ENCODE results near the gene CDC14A. TPM values are rescaled to one million over a fixed set of nuclear protein-coding genes. Genes with fewer than 3 reads are reported as not detected.

The CDC14A gene
- total and polyA plus RNA-seq, 12 donors = 0.85 to 19.2 (median 4.1) TPM

GRCh38 chr1:100523038-100523652, 170.8 kb downstream of the CDC14A start:
- H3K4me3 ChIP-seq = no peak overlapping the region

GRCh38 chr1:100524355-100524754, 172.0 kb downstream of the CDC14A start:
- Histone ChIP-seq H3K36me3 (replicated peaks in 1 of 2) (no peaks in the 10 kb centered on the region), H3K9me3 (replicated peaks in 1 of 3) (no peaks in the 10 kb centered on the region), H3K27me3 (no peaks in the 10 kb centered on the region), H3K4me3 (no peak overlapping the region), H3K27ac (no peak overlapping the region), H3K4me1 (replicated peaks in 1 of 2) (peaks cover 0 to 20% of the 10 kb centered on the region in 2 donors)
- 72 to 87% (median 82%) methylated on average over 4 of the region's 4 CpGs for WGBS, 4 donors
- DNase-seq = no peak
- intact Hi-C loops (cut with DNase I) = no loop called here
- no peak for TF ChIP-seq POLR2A (IDR thresholded peaks at IDR 0.05)
- no peak for TF ChIP-seq CTCF (IDR thresholded peaks at IDR 0.05)

More at GRCh38 chr1:100523038-100523652, 170.8 kb downstream of the CDC14A start:
- Histone ChIP-seq H3K4me1 (replicated peaks in 1 of 2) (peaks cover 0 to 8% of the 10 kb centered on the region in 2 donors), H3K27ac (no peak overlapping the region), H3K9me3 (replicated peaks in 1 of 3) (no peaks in the 10 kb centered on the region), H3K36me3 (replicated peaks in 1 of 2) (no peaks in the 10 kb centered on the region), H3K27me3 (no peaks in the 10 kb centered on the region)
- peak in 1 of 7 donors; percentile 20 for DNase-seq
- intact Hi-C loops (cut with DNase I) = no loop called here
- TF ChIP-seq CTCF (IDR thresholded peaks at IDR 0.05) (no peak), POLR2A (IDR thresholded peaks at IDR 0.05) (no peak)
- WGBS, 4 donors = 63 to 77% (median 70%) methylated on average over 5 of the region's 5 CpGs

GRCh38 chr1:100526894-100527293, 174.6 kb downstream of the CDC14A start:
- intact Hi-C loops (cut with DNase I) = no loop called here

GRCh38 chr1:100528871-100529270, 176.6 kb downstream of the CDC14A start:
- DNase-seq = no peak
- H3K27ac ChIP-seq = peak overlapping the region in 1 of 5 donors; percentile 48
- H3K27me3 ChIP-seq = no peaks in the 10 kb centered on the region
- TF ChIP-seq CTCF (IDR thresholded peaks at IDR 0.05) = no peak
- TF ChIP-seq POLR2A (IDR thresholded peaks at IDR 0.05) = no peak
- WGBS, 4 donors = 26 to 37% (median 36%) methylated on average over 2 of the region's 2 CpGs
- intact Hi-C loops (cut with DNase I) = no loop called here
- H3K4me1 ChIP-seq (replicated peaks in 1 of 2) = peaks cover 0 to 32% of the 10 kb centered on the region in 2 donors
- no peak overlapping the region for H3K4me3 ChIP-seq
- no peaks in the 10 kb centered on the region for H3K36me3 ChIP-seq (replicated peaks in 1 of 2)
- H3K9me3 ChIP-seq (replicated peaks in 1 of 3) = no peaks in the 10 kb centered on the region

More at GRCh38 chr1:100526894-100527293, 174.6 kb downstream of the CDC14A start:
- 82 to 98% (median 93%) methylated on average over 2 of the region's 2 CpGs for WGBS, 4 donors
- Histone ChIP-seq H3K36me3 (replicated peaks in 1 of 2) (no peaks in the 10 kb centered on the region), H3K27ac (no peak overlapping the region), H3K9me3 (replicated peaks in 1 of 3) (no peaks in the 10 kb centered on the region), H3K4me1 (replicated peaks in 1 of 2) (peaks cover 0 to 37% of the 10 kb centered on the region in 2 donors), H3K27me3 (no peaks in the 10 kb centered on the region), H3K4me3 (no peak overlapping the region)
- TF ChIP-seq CTCF (IDR thresholded peaks at IDR 0.05) (no peak), POLR2A (IDR thresholded peaks at IDR 0.05) (no peak)
- no peak for DNase-seq

Data from adrenal gland (tissue), 12 donors.